ENCODE measurements around the gene SPRR4. TPM values are rescaled to one million over a fixed set of nuclear protein-coding genes. Genes with fewer than 3 reads are reported as not detected.

Gene SPRR4
- total and polyA plus RNA-seq, 9 of the 15 experiments (the other 6 are each of a cell fraction or from before 2014, with no cell fraction given): not detected

DNA sequence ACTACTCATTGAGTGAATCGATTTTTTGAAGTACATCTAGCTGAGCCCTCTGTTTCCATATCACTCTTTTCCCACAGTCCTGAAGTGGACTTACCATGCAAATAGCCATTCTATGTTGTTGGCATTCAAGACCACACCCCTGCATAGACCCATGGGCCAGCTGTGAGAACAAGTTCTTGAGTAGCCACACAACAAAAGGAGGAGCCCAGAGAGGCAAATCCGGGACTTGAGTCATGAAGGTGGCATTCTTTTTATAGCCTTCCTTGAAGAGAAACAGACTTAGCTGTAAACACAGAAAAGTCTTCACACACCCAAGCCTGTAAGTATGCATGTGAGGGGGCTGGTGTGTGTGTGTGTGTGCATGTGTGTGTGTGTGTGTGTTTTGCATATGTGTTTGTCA is 37.3 kb upstream of the SPRR4 start:
- TF ChIP-seq RBM39 (optimal IDR thresholded peaks at IDR 0.05; ENCODE audit: low read depth, low read length) (no peak), ADNP (tag; IDR thresholded peaks at IDR 0.05) (no peak), FOXP1 (CRISPR knock-in tag; IDR thresholded peaks at IDR 0.05) (no peak), PHF21A (IDR thresholded peaks at IDR 0.05; ENCODE audit: borderline replicate concordance, low read depth) (no peak), ZNF239 (CRISPR knock-in tag; IDR thresholded peaks at IDR 0.05) (no peak), PBX2 (CRISPR knock-in tag; IDR thresholded peaks at IDR 0.05; ENCODE audit: low read depth) (no peak), PBX2 (tag; conservative IDR thresholded peaks at IDR 0.05; ENCODE audit: low read depth) (no peak), CHCHD3 (CRISPR knock-in tag; IDR thresholded peaks at IDR 0.05) (no peak), MED1 (CRISPR knock-in tag; IDR thresholded peaks at IDR 0.05; ENCODE audit: borderline replicate concordance) (no peak), SIN3B (IDR thresholded peaks at IDR 0.05; ENCODE audit: low read depth) (no peak), ZNF449 (CRISPR knock-in tag; IDR thresholded peaks at IDR 0.05) (no peak), FOSL1 (tag; conservative IDR thresholded peaks at IDR 0.05) (no peak), CREB1 (IDR thresholded peaks at IDR 0.05) (no peak), CREB1 (CRISPR knock-in tag; IDR thresholded peaks at IDR 0.05) (no peak)
- TF ChIP-seq, protein P1, sequence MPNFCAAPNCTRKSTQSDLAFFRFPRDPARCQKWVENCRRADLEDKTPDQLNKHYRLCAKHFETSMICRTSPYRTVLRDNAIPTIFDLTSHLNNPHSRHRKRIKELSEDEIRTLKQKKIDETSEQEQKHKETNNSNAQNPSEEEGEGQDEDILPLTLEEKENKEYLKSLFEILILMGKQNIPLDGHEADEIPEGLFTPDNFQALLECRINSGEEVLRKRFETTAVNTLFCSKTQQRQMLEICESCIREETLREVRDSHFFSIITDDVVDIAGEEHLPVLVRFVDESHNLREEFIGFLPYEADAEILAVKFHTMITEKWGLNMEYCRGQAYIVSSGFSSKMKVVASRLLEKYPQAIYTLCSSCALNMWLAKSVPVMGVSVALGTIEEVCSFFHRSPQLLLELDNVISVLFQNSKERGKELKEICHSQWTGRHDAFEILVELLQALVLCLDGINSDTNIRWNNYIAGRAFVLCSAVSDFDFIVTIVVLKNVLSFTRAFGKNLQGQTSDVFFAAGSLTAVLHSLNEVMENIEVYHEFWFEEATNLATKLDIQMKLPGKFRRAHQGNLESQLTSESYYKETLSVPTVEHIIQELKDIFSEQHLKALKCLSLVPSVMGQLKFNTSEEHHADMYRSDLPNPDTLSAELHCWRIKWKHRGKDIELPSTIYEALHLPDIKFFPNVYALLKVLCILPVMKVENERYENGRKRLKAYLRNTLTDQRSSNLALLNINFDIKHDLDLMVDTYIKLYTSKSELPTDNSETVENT (CRISPR knock-in tag; IDR thresholded peaks at IDR 0.05): no peak
- no peak overlapping the region for H3K4me3 ChIP-seq
- ATAC-seq (no peak), FAIRE-seq (no peak), DNase-seq (ENCODE audit: extremely low read depth in 1 of 4, low spot score in 3 of 4) (no peak)
- H3K27me3 ChIP-seq (ENCODE audit: control insufficient read depth in 2 of 2, insufficient read depth in 2 of 2, low read length in 2 of 2): no peaks in the 10 kb centered on the region
- ChIA-PET CTCF (ENCODE audit: low intra/inter-chr PET ratio) (no interaction called here), POLR2A (no interaction called here)
- no peaks in the 10 kb centered on the region for H3K36me3 ChIP-seq (ENCODE audit: control insufficient read depth, insufficient read depth, low read length)
- H3K4me2 ChIP-seq (ENCODE audit: insufficient read depth, low read length): no peak overlapping the region
- 0% methylated on average over 2 of the region's 2 CpGs for WGBS (ENCODE audit: insufficient coverage, low coverage, missing lambda C conversion rate)
- H3K79me2 ChIP-seq (ENCODE audit: control insufficient read depth, insufficient read depth, low read length): no peaks in the 10 kb centered on the region
- no peaks in the 10 kb centered on the region for H4K20me1 ChIP-seq (replicated peaks; ENCODE audit: control insufficient read depth, insufficient read depth, low read length)
- H3K9me1 ChIP-seq (ENCODE audit: control insufficient read depth, insufficient read depth, low read length): no peaks in the 10 kb centered on the region
- H3K9ac ChIP-seq (ENCODE audit: insufficient read depth in 1 of 2, low read depth in 2 of 2, low read length in 2 of 2): no peak overlapping the region
- no TSS peak for BruUV-seq (replicated peaks)
- intact Hi-C loops (cut with micrococcal nuclease) (no loop called here), in situ Hi-C loops (cut with MboI) (no loop called here)
- no peak overlapping the region for H2AFZ ChIP-seq (ENCODE audit: low read depth, low read length)
- H3K4me1 ChIP-seq (replicated peaks in 1 of 2; ENCODE audit: control insufficient read depth in 2 of 2, insufficient read depth in 2 of 2, low read length in 2 of 2): no peaks in the 10 kb centered on the region
- no peaks in the 10 kb centered on the region for H3K9me3 ChIP-seq (replicated peaks; ENCODE audit: control insufficient read depth, insufficient read depth, low read depth, low read length)
- no peak overlapping the region for H3K27ac ChIP-seq (ENCODE audit: extremely low read depth, low read depth, low read length)
